ENCODE measurements around the gene MAP1LC3C. TPM values are rescaled to one million over a fixed set of nuclear protein-coding genes. Genes with fewer than 3 reads are reported as not detected.

MAP1LC3C gene
- total RNA-seq, 4 donors from 2014 or later = 1.00 to 6.5 (median 1.1) TPM; not detected in 1

- H3K4me1 ChIP-seq = no peaks in the 10 kb centered on the region
- H3K9me3 ChIP-seq = no peaks in the 10 kb centered on the region
- no peak overlapping the region for H3K27ac ChIP-seq
- no peaks in the 10 kb centered on the region for H3K36me3 ChIP-seq
- intact Hi-C loops (cut with DNase I; ENCODE audit: low total_unique reads) (no loop called here), in situ Hi-C loops (cut with MboI; ENCODE audit: low pct_ligation_motif_present in 1 of 4, low pct_unique_long_range_greater_than_20kb in 1 of 4, low sequenced_read_pairs in 3 of 4) (no loop called here)
- H3K4me3 ChIP-seq = no peak overlapping the region
- peak; percentile 9 for DNase-seq
- H3K27me3 ChIP-seq = no peaks in the 10 kb centered on the region
- 75 to 86% methylated on average over 4 to 8 of the region's 8 CpGs for WGBS, 2 donors (ENCODE audit: low coverage in 1 of 2)
- TF ChIP-seq CTCF (IDR thresholded peaks at IDR 0.05) (no peak), POLR2AphosphoS5 (IDR thresholded peaks at IDR 0.05) (no peak), POLR2A (IDR thresholded peaks at IDR 0.05) (no peak), EP300 (IDR thresholded peaks at IDR 0.05; ENCODE audit: low read depth) (no peak)
Measured at GRCh38 chr1:241964550-241965282, 34.2 kb downstream of the MAP1LC3C start.

- intact Hi-C loops (cut with DNase I; ENCODE audit: low total_unique reads) (no loop called here), in situ Hi-C loops (cut with MboI; ENCODE audit: low pct_ligation_motif_present in 1 of 4, low pct_unique_long_range_greater_than_20kb in 1 of 4, low sequenced_read_pairs in 3 of 4) (no loop called here)
- no peak for TF ChIP-seq POLR2A (IDR thresholded peaks at IDR 0.05)
- no peak for TF ChIP-seq EP300 (IDR thresholded peaks at IDR 0.05; ENCODE audit: low read depth)
- no peak for TF ChIP-seq CTCF (IDR thresholded peaks at IDR 0.05)
- TF ChIP-seq POLR2AphosphoS5 (IDR thresholded peaks at IDR 0.05) = no peak
- DNase-seq = no peak
- H3K4me1 ChIP-seq = no peaks in the 10 kb centered on the region
- no peaks in the 10 kb centered on the region for H3K27me3 ChIP-seq
- H3K27ac ChIP-seq = no peak overlapping the region
- no peaks in the 10 kb centered on the region for H3K9me3 ChIP-seq
- no peaks in the 10 kb centered on the region for H3K36me3 ChIP-seq
- H3K4me3 ChIP-seq = no peak overlapping the region
Measured at GRCh38 chr1:241963722-241964121, 35.2 kb downstream of the MAP1LC3C start.

- H3K9me3 ChIP-seq = no peaks in the 10 kb centered on the region
- no peak overlapping the region for H3K4me3 ChIP-seq
- in situ Hi-C loops (cut with MboI; ENCODE audit: low pct_ligation_motif_present in 1 of 4, low pct_unique_long_range_greater_than_20kb in 1 of 4, low sequenced_read_pairs in 3 of 4) (no loop called here), intact Hi-C loops (cut with DNase I; ENCODE audit: low total_unique reads) (no loop called here)
- no peaks in the 10 kb centered on the region for H3K27me3 ChIP-seq
- DNase-seq = no peak
- 77 to 86% methylated on average over 2 of the region's 2 CpGs for WGBS, 2 donors (ENCODE audit: low coverage in 1 of 2)
- TF ChIP-seq EP300 (IDR thresholded peaks at IDR 0.05; ENCODE audit: low read depth) (no peak), POLR2AphosphoS5 (IDR thresholded peaks at IDR 0.05) (no peak), CTCF (IDR thresholded peaks at IDR 0.05) (no peak), POLR2A (IDR thresholded peaks at IDR 0.05) (no peak)
- H3K36me3 ChIP-seq = no peaks in the 10 kb centered on the region
- H3K27ac ChIP-seq = no peak overlapping the region
- H3K4me1 ChIP-seq = no peaks in the 10 kb centered on the region
Measured at GRCh38 chr1:241962153-241962552, 36.7 kb downstream of the MAP1LC3C start.

- H3K36me3 ChIP-seq = no peaks in the 10 kb centered on the region
- H3K9me3 ChIP-seq = no peaks in the 10 kb centered on the region
- in situ Hi-C loops (cut with MboI; ENCODE audit: low pct_ligation_motif_present in 1 of 4, low pct_unique_long_range_greater_than_20kb in 1 of 4, low sequenced_read_pairs in 3 of 4) = no loop called here
- no peaks in the 10 kb centered on the region for H3K27me3 ChIP-seq
- no peak within 1 kb of the TSS for H3K4me3 ChIP-seq
- intact Hi-C loops (cut with DNase I; ENCODE audit: low total_unique reads) = no loop called here
- no peak within 1 kb of the TSS for H3K27ac ChIP-seq
- TF ChIP-seq EP300 (IDR thresholded peaks at IDR 0.05; ENCODE audit: low read depth) = no peak
- no peak for TF ChIP-seq POLR2A (IDR thresholded peaks at IDR 0.05)
- no peak for TF ChIP-seq CTCF (IDR thresholded peaks at IDR 0.05)
- TF ChIP-seq POLR2AphosphoS5 (IDR thresholded peaks at IDR 0.05) = no peak
- DNase-seq = no peak
- WGBS, 2 donors (ENCODE audit: low coverage in 1 of 2) = 90 to 100% methylated on average over 1 to 26 of the region's 33 CpGs
- no peaks in the 10 kb centered on the region for H3K4me1 ChIP-seq
Measured at GRCh38 chr1:241957692-241958494, 41.0 kb downstream of the MAP1LC3C start, which contains the start of gene BECN2. TSS of gene BECN2 (plus strand) at chr1:241957767. CDS start at chr1:241957767, 0 bp downstream.

All from transverse colon (tissue), 4 donors.